ENCODE data around the gene HLCS.
A peak's percentile ranks its signal among the peaks of the same experiment; 100 is the strongest.

The HLCS gene

GRCh38 chr21:36716836-36717235 is 249.6 kb downstream of the HLCS start:
- Histone ChIP-seq H3K9ac (ENCODE audit: insufficient read length, low read depth) (no peak overlapping the region), H3K4me1 (ENCODE audit: insufficient read depth, insufficient read length) (peaks cover 14% of the 10 kb centered on the region), H3K27me3 (ENCODE audit: insufficient read depth, insufficient read length) (peaks cover 93% of the 10 kb centered on the region), H3K4me3 (ENCODE audit: insufficient read length, low read depth) (no peak overlapping the region), H3K36me3 (ENCODE audit: insufficient read depth, insufficient read length, low read length) (no peaks in the 10 kb centered on the region), H3K9me3 (ENCODE audit: insufficient read depth, low read length) (no peaks in the 10 kb centered on the region)
- TF ChIP-seq ZNF274 (IDR thresholded peaks at IDR 0.05; ENCODE audit: low read depth, low read length) (no peak), YY1 (IDR thresholded peaks at IDR 0.05; ENCODE audit: insufficient read depth, insufficient read length) (no peak), SUZ12 (IDR thresholded peaks at IDR 0.05; ENCODE audit: extremely low read depth, insufficient read depth, insufficient read length) (no peak)
- no peak for DNase-seq (ENCODE audit: low read depth, low spot score)

GRCh38 chr21:36716387-36716786 is 250.1 kb downstream of the HLCS start:
- Histone ChIP-seq H3K4me3 (ENCODE audit: insufficient read length, low read depth) (no peak overlapping the region), H3K9me3 (ENCODE audit: insufficient read depth, low read length) (no peaks in the 10 kb centered on the region), H3K4me1 (ENCODE audit: insufficient read depth, insufficient read length) (peaks cover 14% of the 10 kb centered on the region), H3K27me3 (ENCODE audit: insufficient read depth, insufficient read length) (peaks cover 94% of the 10 kb centered on the region), H3K9ac (ENCODE audit: insufficient read length, low read depth) (no peak overlapping the region), H3K36me3 (ENCODE audit: insufficient read depth, insufficient read length, low read length) (no peaks in the 10 kb centered on the region)
- no peak for DNase-seq (ENCODE audit: low read depth, low spot score)
- TF ChIP-seq SUZ12 (IDR thresholded peaks at IDR 0.05; ENCODE audit: extremely low read depth, insufficient read depth, insufficient read length) (no peak), ZNF274 (IDR thresholded peaks at IDR 0.05; ENCODE audit: low read depth, low read length) (no peak), YY1 (IDR thresholded peaks at IDR 0.05; ENCODE audit: insufficient read depth, insufficient read length) (no peak)

GRCh38 chr21:36713746-36714145 is 252.7 kb downstream of the HLCS start:
- Histone ChIP-seq H3K36me3 (ENCODE audit: insufficient read depth, insufficient read length, low read length) (no peaks in the 10 kb centered on the region), H3K9ac (ENCODE audit: insufficient read length, low read depth) (no peak overlapping the region), H3K4me1 (ENCODE audit: insufficient read depth, insufficient read length) (peaks cover 12% of the 10 kb centered on the region), H3K27me3 (ENCODE audit: insufficient read depth, insufficient read length) (peaks cover 97% of the 10 kb centered on the region), H3K4me3 (ENCODE audit: insufficient read length, low read depth) (no peak overlapping the region), H3K9me3 (ENCODE audit: insufficient read depth, low read length) (no peaks in the 10 kb centered on the region)
- no peak for DNase-seq (ENCODE audit: low read depth, low spot score)
- TF ChIP-seq ZNF274 (IDR thresholded peaks at IDR 0.05; ENCODE audit: low read depth, low read length) (no peak), YY1 (IDR thresholded peaks at IDR 0.05; ENCODE audit: insufficient read depth, insufficient read length) (no peak), SUZ12 (IDR thresholded peaks at IDR 0.05; ENCODE audit: extremely low read depth, insufficient read depth, insufficient read length) (no peak)

- H3K27me3 ChIP-seq (ENCODE audit: insufficient read depth, insufficient read length), result peaks cover 100% of the 10 kb centered on the region
- H3K9ac ChIP-seq (ENCODE audit: insufficient read length, low read depth), result no peak overlapping the region
- H3K36me3 ChIP-seq (ENCODE audit: insufficient read depth, insufficient read length, low read length), result no peaks in the 10 kb centered on the region
- H3K9me3 ChIP-seq (ENCODE audit: insufficient read depth, low read length), result no peaks in the 10 kb centered on the region
- peaks cover 24% of the 10 kb centered on the region for H3K4me1 ChIP-seq (ENCODE audit: insufficient read depth, insufficient read length)
- H3K4me3 ChIP-seq (ENCODE audit: insufficient read length, low read depth), result peak overlapping the region; percentile 0
- DNase-seq (ENCODE audit: low read depth, low spot score), result no peak
- TF ChIP-seq ZNF274 (IDR thresholded peaks at IDR 0.05; ENCODE audit: low read depth, low read length) (no peak), YY1 (IDR thresholded peaks at IDR 0.05; ENCODE audit: insufficient read depth, insufficient read length) (peak; percentile 7)
Measured at GRCh38 chr21:36710729-36711048, 255.8 kb downstream of the HLCS start.

- peak; percentile 21 for TF ChIP-seq SUZ12 (IDR thresholded peaks at IDR 0.05; ENCODE audit: extremely low read depth, insufficient read depth, insufficient read length)
- peak; percentile 15 for TF ChIP-seq YY1 (IDR thresholded peaks at IDR 0.05; ENCODE audit: insufficient read depth, insufficient read length)
- TF ChIP-seq ZNF274 (IDR thresholded peaks at IDR 0.05; ENCODE audit: low read depth, low read length), result no peak
- H3K4me3 ChIP-seq (ENCODE audit: insufficient read length, low read depth), result peak overlapping the region; percentile 29
- no peaks in the 10 kb centered on the region for H3K9me3 ChIP-seq (ENCODE audit: insufficient read depth, low read length)
- DNase-seq (ENCODE audit: low read depth, low spot score), result no peak
- peaks cover 26% of the 10 kb centered on the region for H3K4me1 ChIP-seq (ENCODE audit: insufficient read depth, insufficient read length)
- H3K9ac ChIP-seq (ENCODE audit: insufficient read length, low read depth), result no peak overlapping the region
- no peaks in the 10 kb centered on the region for H3K36me3 ChIP-seq (ENCODE audit: insufficient read depth, insufficient read length, low read length)
- peaks cover 100% of the 10 kb centered on the region for H3K27me3 ChIP-seq (ENCODE audit: insufficient read depth, insufficient read length)
Measured at GRCh38 chr21:36709868-36710728, 256.4 kb downstream of the HLCS start.

GRCh38 chr21:36709030-36709867 is 257.2 kb downstream of the HLCS start:
- TF ChIP-seq SUZ12 (IDR thresholded peaks at IDR 0.05; ENCODE audit: extremely low read depth, insufficient read depth, insufficient read length) (peak; percentile 89), YY1 (IDR thresholded peaks at IDR 0.05; ENCODE audit: insufficient read depth, insufficient read length) (no peak)
- peak overlapping the region; percentile 29 for H3K4me3 ChIP-seq (ENCODE audit: insufficient read length, low read depth)
- H3K36me3 ChIP-seq (ENCODE audit: insufficient read depth, insufficient read length, low read length), result no peaks in the 10 kb centered on the region
- peaks cover 34% of the 10 kb centered on the region for H3K4me1 ChIP-seq (ENCODE audit: insufficient read depth, insufficient read length)
- H3K27me3 ChIP-seq (ENCODE audit: insufficient read depth, insufficient read length), result peaks cover 100% of the 10 kb centered on the region
- no peaks in the 10 kb centered on the region for H3K9me3 ChIP-seq (ENCODE audit: insufficient read depth, low read length)
- H3K9ac ChIP-seq (ENCODE audit: insufficient read length, low read depth), result peak overlapping the region; percentile 39
- no peak for DNase-seq (ENCODE audit: low read depth, low spot score)

Data from NT2/D1 (cell line).